ENCODE results near the gene INTS15. TPM values are rescaled to one million over a fixed set of nuclear protein-coding genes. Genes with fewer than 3 reads are reported as not detected.

INTS15 gene
- total and polyA plus RNA-seq, 9 of the 15 experiments (the other 6 are each of a cell fraction or from before 2014, with no cell fraction given) = 0.52 to 28.9 (median 11.6) TPM

- Histone ChIP-seq H3K9me1 (ENCODE audit: control insufficient read depth, insufficient read depth, low read length) (no peaks in the 10 kb centered on the region), H3K36me3 (ENCODE audit: control insufficient read depth, insufficient read depth, low read length) (no peaks in the 10 kb centered on the region), H3K4me3 (no peak overlapping the region), H3K27ac (ENCODE audit: extremely low read depth, low read depth, low read length) (no peak overlapping the region), H3K27me3 (ENCODE audit: control insufficient read depth in 2 of 2, insufficient read depth in 2 of 2, low read length in 2 of 2) (peaks cover 5 to 26% of the 10 kb centered on the region in 2 experiments; a peak in 3 of 5 replicates), H3K79me2 (ENCODE audit: control insufficient read depth, insufficient read depth, low read length) (no peaks in the 10 kb centered on the region), H3K9ac (ENCODE audit: insufficient read depth in 1 of 2, low read depth in 2 of 2, low read length in 2 of 2) (no peak overlapping the region), H3K4me2 (ENCODE audit: insufficient read depth, low read length) (no peak overlapping the region), H3K4me1 (replicated peaks in 1 of 2; ENCODE audit: control insufficient read depth in 2 of 2, insufficient read depth in 2 of 2, low read length in 2 of 2) (0 out of 5 replicates have a peak, but pooled peaks cover 0 to 5% of the 10 kb centered on the region in 2 experiments), H4K20me1 (replicated peaks; ENCODE audit: control insufficient read depth, insufficient read depth, low read length) (no peaks in the 10 kb centered on the region), H3K9me3 (replicated peaks; ENCODE audit: control insufficient read depth, insufficient read depth, low read depth, low read length) (no peaks in the 10 kb centered on the region), H2AFZ (ENCODE audit: low read depth, low read length) (no peak overlapping the region; the same call in 1 of the 2 replicates)
- POLR2A ChIA-PET = interaction anchor here (0.6 to 1.1 kb wide), 4 partner anchors 13 to 260 kb away, joined by 3 to 5 read pairs (median 4); no protein-coding TSS in a partner anchor
- peak; percentile 74 to 81 (median 78) for DNase-seq (ENCODE audit: extremely low read depth in 1 of 4, low spot score in 3 of 4)
- peak; percentile 87 for FAIRE-seq
- CTCF ChIA-PET (ENCODE audit: low intra/inter-chr PET ratio) = interaction anchor here (0.7 kb wide), 1 partner anchor 43 kb away, joined by 4 read pairs; no protein-coding TSS in a partner anchor
- 4% methylated on average over 5 of the region's 6 CpGs for WGBS (ENCODE audit: insufficient coverage, low coverage, missing lambda C conversion rate)
- ATAC-seq = peak; percentile 90
- intact Hi-C loops (cut with micrococcal nuclease) (loop anchor here (2.0 kb wide), 1 partner anchor 42 kb away; no protein-coding TSS in a partner anchor), in situ Hi-C loops (cut with MboI) (no loop called here)
- no TSS peak for BruUV-seq (replicated peaks)
- TF ChIP-seq SRF (CRISPR knock-in tag; IDR thresholded peaks at IDR 0.05) (peak in 1 of 2 experiments; percentile 60; a peak in 1 of 4 replicates), KLF10 (CRISPR knock-in tag; IDR thresholded peaks at IDR 0.05) (no peak), ZNF518B (CRISPR knock-in tag; IDR thresholded peaks at IDR 0.05) (no peak), SPI1 (IDR thresholded peaks at IDR 0.05; ENCODE audit: borderline replicate concordance, low read depth, low read length) (peak; percentile 89), ZNF384 (IDR thresholded peaks at IDR 0.05; ENCODE audit: low read depth, low read length) (peak; percentile 36; the same call in 1 of the 2 replicates), NFIC (IDR thresholded peaks at IDR 0.05) (peak; percentile 87), MAZ (CRISPR knock-in tag; conservative IDR thresholded peaks at IDR 0.05 in 1 of 2, IDR thresholded peaks at IDR 0.05 in 1 of 2) (0 out of 4 replicates have a peak, but pooled peaks of 1 of the 2 experiments have one; percentile 24), RAD21 (CRISPR knock-in tag; conservative IDR thresholded peaks at IDR 0.05 in 1 of 2, IDR thresholded peaks at IDR 0.05 in 1 of 2) (peak; percentile 45 to 60), REST (IDR thresholded peaks at IDR 0.05; ENCODE audit: borderline replicate concordance) (peak; percentile 51; the same call in 1 of the 2 replicates), REST (CRISPR knock-in tag; IDR thresholded peaks at IDR 0.05; ENCODE audit: low read depth) (no peak)
Observed at GRCh38 chr7:6558837-6559236, 31.0 kb upstream of the INTS15 start.

Data from K562 (cell line).